ENCODE data around the gene TMPRSS2.
"Not testable (repeated sequence)": the region's sequence is repeated elsewhere in the genome, so short reads cannot be mapped to it uniquely, and the experiment has no call there.

The TMPRSS2 gene

DNA sequence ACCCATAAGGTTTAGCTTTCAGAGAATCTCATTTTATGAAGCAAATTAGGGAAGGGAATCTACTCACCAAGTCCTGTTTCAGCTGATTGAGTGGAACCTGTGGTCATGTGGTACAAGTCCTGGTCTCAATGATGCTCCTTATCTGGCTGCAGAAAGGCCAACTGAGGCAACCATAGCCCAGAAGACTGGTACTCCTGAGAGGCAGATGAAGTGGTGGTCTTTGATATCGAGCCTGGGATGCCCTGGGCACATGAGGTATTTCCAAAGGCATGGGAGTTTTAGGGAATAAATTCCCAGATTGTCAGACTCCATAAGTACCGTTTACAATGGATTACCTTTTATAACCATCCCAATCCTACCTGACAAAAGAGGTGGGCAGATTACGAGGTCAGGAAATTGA is 78.7 kb downstream of the TMPRSS2 start:
- FAIRE-seq = no peak
- DNase-seq (ENCODE audit: insufficient read length, low spot score) = no peak

DNA sequence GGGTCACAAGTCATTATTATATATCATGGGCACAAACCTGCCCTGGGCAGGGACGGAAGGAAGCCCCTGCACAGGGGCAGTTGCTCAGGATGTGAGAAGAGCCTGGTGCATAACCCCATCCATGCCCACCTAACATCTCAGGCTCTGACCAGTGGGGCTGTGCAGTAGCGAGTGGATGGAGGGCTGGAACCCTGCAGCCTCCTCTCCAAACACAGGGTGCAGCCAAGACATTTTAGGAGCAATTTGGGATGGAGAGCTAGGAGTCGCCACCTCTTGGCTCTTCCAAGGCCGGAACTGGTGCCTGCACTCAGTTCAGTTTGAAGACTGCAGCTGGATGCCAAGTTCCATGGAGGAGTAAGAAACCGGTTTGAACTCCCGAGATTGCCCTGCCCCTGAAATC is 79.1 kb downstream of the TMPRSS2 start:
- no peak for FAIRE-seq
- DNase-seq (ENCODE audit: insufficient read length, low spot score) = no peak

- no peak for DNase-seq (ENCODE audit: insufficient read length, low spot score)
- peak; percentile 35 for FAIRE-seq
Measured at GRCh38 chr21:41428311-41428710, 79.6 kb downstream of the TMPRSS2 start.

- peak; percentile 23 for FAIRE-seq
Measured at GRCh38 chr21:41427556-41427955, 80.4 kb downstream of the TMPRSS2 start.

GRCh38 chr21:41426676-41427404 is 81.1 kb downstream of the TMPRSS2 start:
- FAIRE-seq = peak; percentile 90
- DNase-seq (ENCODE audit: insufficient read length, low spot score) = no peak

More at GRCh38 chr21:41427556-41427955, 80.4 kb downstream of the TMPRSS2 start:
- DNase-seq (ENCODE audit: insufficient read length, low spot score) = no peak

DNA sequence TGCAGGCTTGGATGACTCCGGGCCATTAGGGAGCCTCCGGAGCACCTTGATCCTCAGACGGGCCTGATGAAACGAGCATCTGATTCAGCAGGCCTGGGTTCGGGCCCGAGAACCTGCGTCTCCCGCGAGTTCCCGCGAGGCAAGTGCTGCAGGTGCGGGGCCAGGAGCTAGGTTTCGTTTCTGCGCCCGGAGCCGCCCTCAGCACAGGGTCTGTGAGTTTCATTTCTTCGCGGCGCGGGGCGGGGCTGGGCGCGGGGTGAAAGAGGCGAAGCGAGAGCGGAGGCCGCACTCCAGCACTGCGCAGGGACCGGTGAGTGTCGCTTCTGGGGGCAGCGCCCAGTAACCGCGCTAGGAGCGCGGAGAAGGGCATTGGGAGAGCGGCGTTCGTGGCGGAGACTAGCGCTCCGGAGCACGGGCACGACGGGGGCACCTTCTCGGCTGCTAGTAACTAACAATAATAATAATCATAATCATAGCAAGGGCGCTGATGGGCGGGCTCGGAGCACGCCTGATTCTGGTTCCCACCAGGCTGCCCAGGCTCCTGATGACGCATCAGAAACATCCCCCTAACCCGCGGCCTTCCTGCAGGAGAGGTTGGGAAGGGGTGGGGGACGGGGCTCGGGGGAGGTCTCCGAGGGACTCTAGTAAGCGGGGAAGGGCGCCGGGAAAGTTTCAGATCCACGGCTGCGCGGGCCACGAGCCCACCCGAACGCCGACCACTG is 81.8 kb downstream of the TMPRSS2 start, which contains the start of gene MX1:
MX1 (plus strand) TSS at position 286 of the 722 bp plus-strand sequence. CDS start 5,832 bp downstream, outside the sequence.
- peak; percentile 100 for FAIRE-seq
- DNase-seq (ENCODE audit: insufficient read length, low spot score) = peak; percentile 77

- FAIRE-seq (no peak), DNase-seq (ENCODE audit: insufficient read length, low spot score) (no peak)
Measured at GRCh38 chr21:41425588-41425953, 82.4 kb downstream of the TMPRSS2 start.

DNA sequence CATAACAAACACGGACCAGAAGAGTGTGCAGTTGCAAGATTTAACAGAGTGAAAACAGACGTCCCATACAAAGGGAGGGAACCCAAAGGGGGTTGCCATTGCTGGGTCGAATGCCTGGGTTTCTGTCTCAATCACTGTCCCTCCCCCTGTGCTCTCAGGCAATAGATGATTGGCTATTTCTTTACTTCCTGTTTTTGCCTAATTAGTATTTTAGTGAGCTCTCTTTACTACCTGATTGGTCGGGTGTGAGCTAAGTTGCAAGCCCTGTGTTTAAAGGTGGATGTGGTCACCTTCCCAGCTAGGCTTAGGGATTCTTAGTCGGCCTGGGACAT is 84.7 kb downstream of the TMPRSS2 start:
- FAIRE-seq; DNase-seq (ENCODE audit: insufficient read length, low spot score): not testable (repeated sequence)

DNA sequence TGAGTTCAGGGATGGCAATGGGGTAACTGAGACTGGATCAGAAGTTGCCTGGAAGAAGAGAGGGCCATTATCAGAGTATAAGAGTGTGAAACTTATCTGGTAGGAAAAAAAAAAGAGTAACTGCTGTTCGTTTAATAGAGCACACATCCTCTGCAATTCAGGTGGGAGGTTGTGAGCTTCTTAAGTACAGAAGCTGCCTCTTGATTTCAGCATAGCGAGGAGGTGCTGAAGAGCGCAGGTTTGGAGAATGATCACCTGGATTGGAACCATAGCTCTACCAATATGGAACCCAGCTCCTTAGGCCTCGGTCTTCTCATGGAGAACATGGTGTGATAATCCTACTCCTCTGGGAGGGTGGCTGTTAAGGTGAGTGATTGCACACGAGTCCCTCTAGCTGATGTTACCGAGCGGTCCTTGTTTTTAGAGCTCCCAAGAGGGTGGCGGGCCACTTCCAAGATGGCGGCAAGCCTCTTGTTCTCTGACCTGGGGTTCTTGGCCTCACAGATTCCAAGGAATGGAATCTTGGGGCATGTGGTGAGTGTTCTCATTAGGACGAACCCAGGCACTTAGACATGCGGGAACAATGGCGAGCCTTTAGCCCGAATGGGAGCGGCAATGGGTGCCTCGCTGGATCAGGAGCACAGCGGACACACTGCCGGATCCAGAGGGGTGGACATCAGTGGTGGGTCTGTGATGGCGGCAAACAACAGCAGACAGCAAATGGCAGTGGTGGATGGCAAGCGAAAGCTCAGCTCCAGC is 85.2 kb downstream of the TMPRSS2 start:
- FAIRE-seq = no peak
- DNase-seq (ENCODE audit: insufficient read length, low spot score) = no peak

DNA sequence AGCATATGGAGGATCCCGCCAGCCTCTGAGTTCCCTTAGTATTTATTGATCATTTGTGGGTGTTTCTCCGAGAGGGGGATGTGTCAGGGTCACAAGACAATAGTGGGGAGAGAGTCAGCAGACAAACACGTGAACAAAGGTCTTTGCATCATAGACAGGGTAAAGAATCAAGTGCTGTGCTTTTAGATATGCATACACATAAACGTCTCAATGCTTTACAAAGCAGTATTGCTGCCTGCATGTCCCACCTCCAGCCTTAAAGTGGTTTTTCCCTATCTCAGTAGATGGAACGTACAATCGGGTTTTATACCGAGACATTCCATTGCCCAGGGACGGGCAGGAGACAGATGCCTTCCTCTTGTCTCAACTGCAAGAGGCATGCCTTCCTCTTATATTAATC is 87.0 kb downstream of the TMPRSS2 start:
- DNase-seq (ENCODE audit: insufficient read length, low spot score) = not testable (repeated sequence)

DNA sequence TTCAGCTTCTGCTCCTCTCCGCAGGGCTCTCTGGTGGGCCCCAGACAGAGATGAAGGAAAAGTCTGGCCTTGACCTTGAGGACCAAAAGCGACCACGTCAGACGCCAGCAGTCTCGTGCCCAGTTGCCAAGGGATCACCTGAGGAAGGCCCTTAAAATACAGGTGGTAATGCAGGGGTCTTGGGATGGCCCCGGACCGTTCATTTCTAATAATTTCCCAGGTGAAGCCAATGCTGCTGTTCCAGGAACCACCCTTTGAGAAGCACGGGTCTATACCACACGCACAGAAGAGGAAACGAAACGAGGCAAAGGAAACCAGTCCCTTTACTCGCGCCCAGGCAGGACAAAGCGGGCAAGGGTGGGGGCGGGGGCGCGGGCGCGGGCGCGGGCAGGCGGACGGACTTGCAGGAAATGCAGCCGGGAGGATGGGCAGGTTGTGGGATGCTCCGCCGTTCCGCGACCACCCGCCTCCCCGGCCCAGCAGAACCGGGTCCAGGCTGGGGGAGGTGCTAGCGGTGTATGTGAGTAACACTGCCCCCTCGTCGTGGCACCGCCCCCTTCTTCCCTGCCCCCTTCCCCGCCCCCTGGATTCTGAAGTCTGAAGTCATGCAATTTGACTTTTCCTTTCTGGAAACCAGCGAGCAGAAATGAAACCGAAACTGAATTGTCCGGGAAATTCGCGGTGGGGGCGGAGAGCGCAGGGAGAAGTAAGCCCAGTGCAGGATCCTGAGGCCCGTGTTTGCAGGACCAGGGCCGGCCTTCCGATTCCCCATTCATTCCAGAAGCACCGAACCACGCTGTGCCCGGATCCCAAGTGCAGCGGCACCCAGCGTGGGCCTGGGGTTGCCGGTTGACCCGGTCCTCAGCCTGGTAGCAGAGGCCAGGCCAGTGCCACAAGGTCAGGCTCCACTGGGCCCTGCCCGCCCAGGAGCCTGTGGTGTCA is 87.8 kb downstream of the TMPRSS2 start:
- peak; percentile 86 for FAIRE-seq
- peak; percentile 49 for DNase-seq (ENCODE audit: insufficient read length, low spot score)

More for the DNA sequence above, 87.0 kb downstream of the TMPRSS2 start:
- FAIRE-seq = not testable (repeated sequence)

- DNase-seq (ENCODE audit: insufficient read length, low spot score) (no peak), FAIRE-seq (no peak)
Measured at GRCh38 chr21:41418956-41419680, 88.8 kb downstream of the TMPRSS2 start.

DNA sequence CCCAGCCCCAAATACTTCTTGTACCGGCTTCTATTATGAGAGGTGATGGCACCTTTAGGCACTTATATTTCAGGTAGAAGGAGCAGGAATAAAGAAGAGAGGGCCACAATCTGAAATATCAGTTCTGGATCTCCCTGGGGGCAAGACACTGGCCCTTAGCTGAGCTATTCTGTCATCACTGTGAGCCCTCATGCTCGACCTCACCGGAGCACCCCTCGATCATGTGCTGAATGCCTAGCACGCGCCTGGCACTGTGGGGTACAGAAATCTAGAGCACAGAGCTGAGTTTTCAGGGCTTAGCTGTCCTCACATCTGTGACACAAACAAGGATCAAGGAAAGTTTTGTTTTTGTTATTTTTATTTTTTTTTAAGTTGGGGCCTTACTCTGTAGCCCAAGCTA is 89.6 kb downstream of the TMPRSS2 start:
- DNase-seq (ENCODE audit: insufficient read length, low spot score) (no peak), FAIRE-seq (no peak)

- not testable (repeated sequence) for FAIRE-seq; DNase-seq (ENCODE audit: insufficient read length, low spot score)
Measured at GRCh38 chr21:41417505-41417904, 90.5 kb downstream of the TMPRSS2 start.

All from GM19239 (cell line).